Right lobe of liver (tissue), 6 donors: ENCODE data around the gene TIPRL. TPM values are rescaled to one million over a fixed set of nuclear protein-coding genes. Genes with fewer than 3 reads are reported as not detected.

Experiments
- ATAC-seq, 4 donors: fragments of 200-7000 bp; cut with Tn5 transposase; one replicate each; pipeline ENCODE4 v1.9.1; 2020; ENCODE audit warnings: mild to moderate bottlenecking in 4 of 4, moderate library complexity in 4 of 4
- DNase-seq, 3 donors: peaks; one replicate each; pipeline ENCODE4 v3.0.0-alpha.2; 2020
- H3K27ac ChIP-seq, 3 donors: fragments of 200-600 bp; one replicate each; pipeline ENCODE4 v1.8.0; 2022
- H3K27me3 ChIP-seq, 2 donors: fragments of 200-600 bp; one replicate each; pipeline ENCODE4 v1.8.0; 2022
- H3K36me3 ChIP-seq, 4 donors: fragments of 200-600 bp; sonication (generic) in 1 of 4; one replicate each; pipeline versions ENCODE4 v1.5.1 to v1.8.0; 2017 to 2022; ENCODE audit warnings: control low read depth in 1 of 4
- H3K4me1 ChIP-seq, 4 donors: fragments of 200-600 bp; sonication (generic) in 1 of 4; one replicate each; pipeline versions ENCODE4 v1.5.1 to v1.8.0; 2017 to 2022; ENCODE audit warnings: control low read depth in 1 of 4
- H3K4me3 ChIP-seq, 3 donors: fragments of 200-600 bp; one replicate each; pipeline ENCODE4 v1.8.0; 2022
- H3K9me3 ChIP-seq, 4 donors: fragments of 200-600 bp; sonication (generic) in 1 of 4; one replicate each; pipeline versions ENCODE4 v1.5.1 to v1.8.0; 2017 to 2022; ENCODE audit warnings: control low read depth in 1 of 4
- POLR2A ChIP-seq: fragments of 450-650 bp; IDR thresholded peaks from one replicate; pipeline ENCODE4 v1.6.1; 2017; ENCODE audit warnings: antibody characterized with exemption, mild to moderate bottlenecking
- WGBS: methylation state at CpG from one replicate; pipeline ENCODE4 v1.1.6; 2018; ENCODE audit warnings: low coverage, low lambda C conversion rate; ENCODE audit not compliant: insufficient coverage; ENCODE audit errors: missing lambda C conversion rate; 5-methylcytosine and 5-hydroxymethylcytosine counted together
- intact Hi-C, 2 donors: fragments of 100-400 bp; cut with DNase I; formaldehyde crosslinking; loops; one replicate each; pipeline versions ENCODE4 v1.11.2 to v1.14.1; 2022
- total RNA-seq, 6 experiments: library from RNA; depleted of rRNA in 2 of 6; stranded (reverse); fragments of >200 nt in 2 of 6; fragmentation: NEBNext Ultra II Directional in 3 of 6; extraction: Animal tissue kit (Norgen Biotek cat#: 25700) in 3 of 6; gene quantifications; one replicate each; pipeline versions ENCODE4 v1.1.0 to v1.2.4, GENCODE V29; 2016 to 2023
- TF ChIP-seq, protein P1 (sequence below), 4 donors: fragments of 200-600 bp in 3 of 4; fragments of 450-650 bp in 1 of 4; IDR thresholded peaks; one replicate each; pipeline versions ENCODE4 v1.5.1 to v1.8.0; 2016 to 2022; ENCODE audit warnings: antibody characterized with exemption in 4 of 4, mild to moderate bottlenecking in 2 of 4
- donor health status: DM: no; HTN: yes; CAD: no.
- donor health status: DM: no; HTN: no; CAD: no.
- donor health status: DM: no; HTN: no; CAD: no.
- donor health status: DM: no; HTN: yes; CAD: no.
- donor health status: DM: no; HTN: yes; CAD: no.

The TIPRL gene
- total RNA-seq, 6 experiments from 2014 or later: 12.1 to 24.1 (median 15.7) TPM

DNA sequence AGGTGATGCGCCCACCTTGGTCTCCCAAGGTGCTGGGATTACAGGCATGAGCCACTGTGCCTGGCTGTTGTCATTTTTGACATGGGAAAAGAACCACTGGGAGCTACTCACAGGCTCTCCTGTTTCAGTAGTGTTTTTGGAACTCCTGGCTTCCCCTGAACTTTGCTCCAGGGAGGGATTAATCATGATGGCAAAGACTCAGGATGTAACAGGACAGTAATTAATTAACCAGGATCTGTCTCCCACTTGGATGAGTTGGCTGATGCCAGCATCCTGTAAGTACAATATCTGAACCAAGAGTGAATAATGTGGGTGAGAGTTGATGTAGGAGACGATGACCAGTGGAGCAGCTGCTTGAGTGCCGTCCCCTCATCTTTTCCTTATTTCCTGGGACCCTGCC is 51.9 kb downstream of the TIPRL start:
- Histone ChIP-seq H3K9me3 (no peaks in the 10 kb centered on the region), H3K36me3 (peaks cover 0 to 12% (median 0%) of the 10 kb centered on the region in 4 donors), H3K27ac (peak overlapping the region in 2 of 3 donors; percentile 56 to 66), H3K4me3 (no peak overlapping the region), H3K27me3 (no peaks in the 10 kb centered on the region), H3K4me1 (peaks cover 0 to 49% (median 23%) of the 10 kb centered on the region in 4 donors)
- no peak for TF ChIP-seq POLR2A
- TF ChIP-seq, protein P1, sequence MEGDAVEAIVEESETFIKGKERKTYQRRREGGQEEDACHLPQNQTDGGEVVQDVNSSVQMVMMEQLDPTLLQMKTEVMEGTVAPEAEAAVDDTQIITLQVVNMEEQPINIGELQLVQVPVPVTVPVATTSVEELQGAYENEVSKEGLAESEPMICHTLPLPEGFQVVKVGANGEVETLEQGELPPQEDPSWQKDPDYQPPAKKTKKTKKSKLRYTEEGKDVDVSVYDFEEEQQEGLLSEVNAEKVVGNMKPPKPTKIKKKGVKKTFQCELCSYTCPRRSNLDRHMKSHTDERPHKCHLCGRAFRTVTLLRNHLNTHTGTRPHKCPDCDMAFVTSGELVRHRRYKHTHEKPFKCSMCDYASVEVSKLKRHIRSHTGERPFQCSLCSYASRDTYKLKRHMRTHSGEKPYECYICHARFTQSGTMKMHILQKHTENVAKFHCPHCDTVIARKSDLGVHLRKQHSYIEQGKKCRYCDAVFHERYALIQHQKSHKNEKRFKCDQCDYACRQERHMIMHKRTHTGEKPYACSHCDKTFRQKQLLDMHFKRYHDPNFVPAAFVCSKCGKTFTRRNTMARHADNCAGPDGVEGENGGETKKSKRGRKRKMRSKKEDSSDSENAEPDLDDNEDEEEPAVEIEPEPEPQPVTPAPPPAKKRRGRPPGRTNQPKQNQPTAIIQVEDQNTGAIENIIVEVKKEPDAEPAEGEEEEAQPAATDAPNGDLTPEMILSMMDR (IDR thresholded peaks at IDR 0.05): no peak
- DNase-seq (peak in 1 of 3 donors; percentile 63), ATAC-seq (peak; percentile 70 to 80 (median 75))
- intact Hi-C loops: loop anchor here in 1 of 2 donors (10.0 kb wide), 1 partner anchor 56 kb away; the partner anchor contains the start of gene TIPRL
- 11% methylated on average over 3 of the region's 3 CpGs for WGBS

DNA sequence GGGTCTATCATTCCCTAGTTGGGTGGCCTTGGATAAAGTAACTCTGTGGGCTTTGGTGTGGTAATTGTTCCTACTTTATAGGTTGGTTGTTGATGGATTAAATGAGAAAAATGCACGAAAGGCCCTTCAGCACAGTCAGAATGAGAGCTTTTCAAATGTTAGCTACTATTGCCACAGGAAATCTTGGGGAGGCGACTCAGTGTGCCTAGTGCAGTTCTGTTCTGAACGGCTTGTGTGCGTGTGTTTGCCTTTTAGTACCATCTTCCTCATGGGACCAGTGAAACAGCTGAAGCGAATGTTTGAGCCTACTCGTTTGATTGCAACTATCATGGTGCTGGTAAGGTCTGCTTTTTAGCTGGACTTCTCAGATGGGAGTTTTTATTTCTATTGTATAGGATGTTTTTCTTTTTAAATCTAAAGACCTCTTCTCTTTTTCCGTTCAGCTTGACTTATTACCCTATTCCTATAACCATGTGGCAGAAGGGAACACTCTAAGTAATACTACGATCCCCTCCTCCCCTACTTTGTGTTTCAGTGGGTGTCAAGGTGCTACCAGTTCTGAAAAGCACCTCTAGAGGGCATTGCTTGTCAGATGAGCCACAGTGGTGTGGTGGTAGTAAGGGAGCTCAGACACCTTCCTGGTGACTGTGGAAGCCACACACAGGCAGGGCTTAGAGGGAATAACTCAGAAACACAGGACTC is 56.2 kb downstream of the TIPRL start:
- peaks cover 2 to 28% (median 5%) of the 10 kb centered on the region in 4 donors for H3K36me3 ChIP-seq
- no peaks in the 10 kb centered on the region for H3K9me3 ChIP-seq
- intact Hi-C loops: loop anchor here in 1 of 2 donors (10.0 kb wide), 1 partner anchor 60 kb away; the partner anchor contains the start of gene TIPRL
- ATAC-seq: peak; percentile 43 to 68 (median 57)
- H3K27me3 ChIP-seq: no peaks in the 10 kb centered on the region
- DNase-seq: no peak
- H3K4me1 ChIP-seq: peaks cover 0 to 39% (median 17%) of the 10 kb centered on the region in 4 donors
- 87% methylated on average over 8 of the region's 8 CpGs for WGBS
- H3K27ac ChIP-seq: peak overlapping the region in 2 of 3 donors; percentile 11 to 47
- TF ChIP-seq, protein P1 (IDR thresholded peaks at IDR 0.05): peak; percentile 39 to 51 (median 43)
- TF ChIP-seq POLR2A: no peak
- H3K4me3 ChIP-seq: no peak overlapping the region

DNA sequence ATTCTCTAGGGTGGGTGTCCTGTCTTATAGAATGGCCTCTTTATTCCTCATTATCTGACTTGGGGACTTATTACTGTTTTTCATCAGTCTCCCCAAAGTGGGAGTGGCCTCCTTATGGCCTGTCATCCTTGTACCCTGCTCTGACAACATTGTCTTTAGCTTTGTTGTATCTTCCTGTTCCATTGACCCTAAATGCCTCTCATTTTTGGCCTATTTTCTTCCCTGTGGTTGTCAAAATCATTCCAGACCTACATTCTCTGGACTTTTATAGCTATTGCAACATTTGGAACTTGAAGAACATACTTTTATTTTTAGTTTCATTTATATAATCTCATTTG is 56.8 kb downstream of the TIPRL start:
- intact Hi-C loops: loop anchor here in 1 of 2 donors (10.0 kb wide), 1 partner anchor 61 kb away; the partner anchor contains the start of gene TIPRL
- Histone ChIP-seq H3K27ac (peak overlapping the region in 2 of 3 donors; percentile 11 to 47), H3K27me3 (no peaks in the 10 kb centered on the region), H3K4me3 (no peak overlapping the region), H3K9me3 (no peaks in the 10 kb centered on the region), H3K36me3 (peaks cover 2 to 28% (median 6%) of the 10 kb centered on the region in 4 donors), H3K4me1 (peaks cover 0 to 34% (median 14%) of the 10 kb centered on the region in 4 donors)
- DNase-seq (no peak), ATAC-seq (peak; percentile 26 to 53 (median 42))
- TF ChIP-seq POLR2A: no peak
- TF ChIP-seq, protein P1 (IDR thresholded peaks at IDR 0.05): no peak

DNA sequence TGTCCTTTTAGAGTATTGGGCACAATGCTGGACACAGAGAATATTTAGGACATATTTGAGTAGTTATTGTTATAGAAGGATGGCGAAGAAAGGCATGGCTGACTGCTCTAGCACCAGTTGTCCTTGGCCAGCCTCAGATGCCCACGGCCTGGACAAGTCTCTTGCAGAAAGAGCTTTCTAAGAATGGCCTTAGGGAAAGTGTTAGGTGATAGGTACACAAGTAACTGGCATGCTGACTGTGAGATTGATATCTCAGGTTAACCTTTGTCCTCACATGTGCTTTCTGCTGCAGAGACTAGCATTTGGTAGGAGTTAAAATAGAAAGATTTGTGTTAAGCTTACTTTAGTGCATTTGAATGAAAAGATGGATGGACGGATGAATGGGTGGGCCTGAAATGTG is 57.2 kb downstream of the TIPRL start:
- intact Hi-C loops: loop anchor here in 1 of 2 donors (10.0 kb wide), 1 partner anchor 61 kb away; the partner anchor contains the start of gene TIPRL
- Histone ChIP-seq H3K27ac (peak overlapping the region in 2 of 3 donors; percentile 11 to 47), H3K9me3 (no peaks in the 10 kb centered on the region), H3K36me3 (peaks cover 2 to 30% (median 6%) of the 10 kb centered on the region in 4 donors), H3K4me3 (no peak overlapping the region), H3K4me1 (peaks cover 0 to 30% (median 13%) of the 10 kb centered on the region in 4 donors), H3K27me3 (no peaks in the 10 kb centered on the region)
- DNase-seq: peak in 1 of 3 donors; percentile 59
- 36% methylated on average over 3 of the region's 3 CpGs for WGBS
- no peak for TF ChIP-seq POLR2A
- TF ChIP-seq, protein P1 (IDR thresholded peaks at IDR 0.05): no peak
- ATAC-seq: peak; percentile 84 to 89 (median 87)
